GM23338 (cell line): ENCODE measurements around the gene RASA3. TPM values are rescaled to one million over a fixed set of nuclear protein-coding genes. Genes with fewer than 3 reads are reported as not detected.

Experiments used
- ATAC-seq: fragments of 200-7000 bp; cut with Tn5 transposase; 3 replicates; pipeline ENCODE4 v1.9.1; 2020
- DNase-seq: peaks from one replicate; pipeline ENCODE4 v3.0.0-alpha.2; 2015; ENCODE audit warnings: low spot score
- H2AFZ ChIP-seq: fragments of 200-600 bp; sonication (generic); 2 replicates; pipeline ENCODE4 v1.8.0; 2016; ENCODE audit warnings: antibody characterized with exemption, mild to moderate bottlenecking, moderate library complexity
- H3F3A ChIP-seq: fragments of 200-600 bp; sonication (generic); replicated peaks from 2 replicates; pipeline ENCODE4 v1.8.0; 2017; ENCODE audit warnings: antibody characterized with exemption, mixed run types, low read depth
- H3K27ac ChIP-seq: fragments of 200-600 bp; sonication (generic); 2 replicates; pipeline ENCODE4 v1.6.1; 2016; ENCODE audit warnings: low read depth
- H3K27me3 ChIP-seq: fragments of 200-600 bp; sonication (generic); 2 replicates; pipeline ENCODE4 v1.8.0; 2016; ENCODE audit warnings: mild to moderate bottlenecking, mixed run types, moderate library complexity; ENCODE audit not compliant: insufficient read depth
- H3K36me3 ChIP-seq: fragments of 200-600 bp; sonication (generic); 2 replicates; pipeline ENCODE4 v1.8.0; 2016; ENCODE audit warnings: mild to moderate bottlenecking; ENCODE audit not compliant: insufficient read depth
- H3K4me1 ChIP-seq: fragments of 200-600 bp; sonication (generic); 2 replicates; pipeline ENCODE4 v1.8.0; 2016; ENCODE audit warnings: mild to moderate bottlenecking, moderate library complexity; ENCODE audit not compliant: insufficient read depth
- H3K4me2 ChIP-seq: fragments of 200-600 bp; sonication (generic); 2 replicates; pipeline ENCODE4 v1.7.1; 2017; ENCODE audit warnings: mixed run types
- H3K4me3 ChIP-seq: fragments of 200-600 bp; sonication (generic); 2 replicates; pipeline ENCODE4 v1.6.1; 2016; ENCODE audit warnings: mixed run types
- H3K79me2 ChIP-seq: fragments of 200-600 bp; sonication (generic); replicated peaks from 2 replicates; pipeline ENCODE4 v1.8.0; 2017; ENCODE audit warnings: mild to moderate bottlenecking; ENCODE audit not compliant: insufficient read depth
- H3K9me2 ChIP-seq: fragments of 200-600 bp; sonication (generic); 2 replicates; pipeline ENCODE4 v1.8.0; 2017; ENCODE audit not compliant: insufficient read depth
- H4K20me1 ChIP-seq: fragments of 200-600 bp; sonication (generic); replicated peaks from 2 replicates; pipeline ENCODE4 v1.8.0; 2017; ENCODE audit warnings: mild to moderate bottlenecking; ENCODE audit not compliant: insufficient read depth
- H3K27ac Mint-ChIP-seq: 2 replicates; pipeline ENCODE4 v1.8.0; 2020; ENCODE audit warnings: inconsistent platforms, mild to moderate bottlenecking, moderate library complexity, mixed read lengths
- H3K27me3 Mint-ChIP-seq: 3 replicates; pipeline ENCODE4 v1.8.0; 2022; ENCODE audit warnings: low read depth, mild to moderate bottlenecking, moderate library complexity, mixed read lengths, inconsistent platforms; ENCODE audit not compliant: insufficient read depth, poor library complexity
- H3K36me3 Mint-ChIP-seq: 3 replicates; pipeline ENCODE4 v1.8.0; 2021; ENCODE audit warnings: low read depth, mild to moderate bottlenecking, inconsistent platforms, moderate library complexity, mixed read lengths
- H3K4me1 Mint-ChIP-seq: 3 replicates; pipeline ENCODE4 v1.8.0; 2020; ENCODE audit warnings: mild to moderate bottlenecking, inconsistent platforms, mixed read lengths
- H3K4me3 Mint-ChIP-seq: 3 replicates; pipeline ENCODE4 v1.8.0; 2021; ENCODE audit warnings: moderate library complexity, mild to moderate bottlenecking, inconsistent platforms, mixed read lengths
- H3K9me3 Mint-ChIP-seq: 3 replicates; pipeline ENCODE4 v1.8.0; 2020; ENCODE audit warnings: moderate library complexity, mild to moderate bottlenecking, inconsistent platforms, mixed read lengths
- CTCF ChIP-seq, 2 experiments: fragments of 200-600 bp in 1 of 2; sonication (generic) in 1 of 2; conservative IDR thresholded peaks; 2 replicates each; pipeline versions ENCODE4 v1.5.1 to v1.6.1; 2016 to 2017; ENCODE audit warnings: antibody characterized with exemption in 2 of 2, low read depth in 2 of 2, mild to moderate bottlenecking in 2 of 2, moderate library complexity in 1 of 2
- EZH2phosphoT487 ChIP-seq: fragments of 200-600 bp; sonication (generic); IDR thresholded peaks from one replicate; pipeline ENCODE4 v1.8.1; 2018; ENCODE audit warnings: antibody characterized with exemption; ENCODE audit not compliant: unreplicated experiment
- JUNB ChIP-seq: IDR thresholded peaks from one replicate; pipeline ENCODE4 v1.6.1; 2016; ENCODE audit warnings: antibody characterized with exemption; ENCODE audit not compliant: unreplicated experiment
- NANOG ChIP-seq: IDR thresholded peaks from 2 replicates; pipeline ENCODE4 v1.6.1; 2016; ENCODE audit warnings: antibody characterized with exemption, borderline replicate concordance
- POLR2AphosphoS5 ChIP-seq: IDR thresholded peaks from 2 replicates; pipeline ENCODE4 v1.6.1; 2016; ENCODE audit warnings: antibody characterized with exemption, low read depth
- ZNF114 ChIP-seq: fragments of 250-450 bp; sonication (Bioruptor Pico); IDR thresholded peaks from 2 replicates; pipeline ENCODE4 v1.5.0; 2020; ENCODE audit warnings: mild to moderate bottlenecking, moderate library complexity
- ZNF462 ChIP-seq: fragments of 250-450 bp; sonication (Bioruptor Pico); IDR thresholded peaks from 2 replicates; pipeline ENCODE4 v1.5.0; 2020; ENCODE audit warnings: mild to moderate bottlenecking, moderate library complexity
- long read RNA-seq: library from polyadenylated mRNA; unstranded; transcript quantifications from one replicate; pipeline ENCODE4 v2.0.0, GENCODE V29; 2020; ENCODE audit not compliant: unreplicated experiment
- polyA plus RNA-seq: library from polyadenylated mRNA; unstranded; fragments of >200 nt; fragmentation: Nextera tagmentation; extraction: Ambion mirVana; gene quantifications from 2 replicates; pipeline ENCODE4 v1.2.1, GENCODE V29; 2016
- total RNA-seq: library from RNA; depleted of rRNA; stranded (reverse); fragments of >200 nt; shearing (Covaris generic); gene quantifications from 2 replicates; pipeline ENCODE4 v1.2.3, GENCODE V29; 2014; rRNA removed

The RASA3 gene
- total RNA-seq (18.7 and 20.7 TPM in 2 replicates), polyA plus RNA-seq (11.2 and 11.7 TPM in 2 replicates)
- long read RNA-seq, full-length matches to known transcripts, result 2 of 3 reads
- long read RNA-seq, partial matches to known transcripts, result 1 of 3 reads
- long read RNA-seq, other reads (novel, unspliced or antisense), result 0 of 3 reads

- H3K27me3 Mint-ChIP-seq, result peaks cover 32% of the 10 kb centered on the region
- DNase-seq (peak; percentile 90), ATAC-seq (peak; percentile 86)
- peak within 1 kb of the TSS; percentile 96 for H3K4me2 ChIP-seq
- H3K79me2 ChIP-seq, result peaks cover 41% of the 10 kb centered on the region
- H2AFZ ChIP-seq, result no peak within 1 kb of the TSS; the same call in 1 of the 2 replicates
- H3K27ac Mint-ChIP-seq, result peak within 1 kb of the TSS; percentile 53; the same call in 1 of the 2 replicates
- no peak within 1 kb of the TSS for H3K27ac ChIP-seq
- no peak for TF ChIP-seq JUNB
- TF ChIP-seq POLR2AphosphoS5, result peak; percentile 58
- peaks cover 25% of the 10 kb centered on the region for H3K4me1 ChIP-seq
- peaks cover 5% of the 10 kb centered on the region for H4K20me1 ChIP-seq
- peaks cover 2% of the 10 kb centered on the region for H3K9me3 Mint-ChIP-seq
- peak within 1 kb of the TSS; percentile 97 for H3K4me3 Mint-ChIP-seq
- H3K9me2 ChIP-seq, result no peaks in the 10 kb centered on the region
- peaks cover 5% of the 10 kb centered on the region; the same call in 1 of the 2 replicates for H3K27me3 ChIP-seq
- peak within 1 kb of the TSS; percentile 92 for H3K4me3 ChIP-seq
- H3F3A ChIP-seq, result peaks cover 20% of the 10 kb centered on the region; the same call in 1 of the 2 replicates
- H3K4me1 Mint-ChIP-seq, result peaks cover 49% of the 10 kb centered on the region
- H3K36me3 ChIP-seq, result no peaks in the 10 kb centered on the region; the same call in 1 of the 2 replicates
- H3K36me3 Mint-ChIP-seq, result no peaks in the 10 kb centered on the region; the same call in 2 of the 3 replicates
These were observed at the start of gene RASA3 for GRCh38 chr13:114132419-114133121. RASA3 (minus strand) TSS chr13:114132623; CDS start chr13:114132489, 134 bp downstream.

GRCh38 chr13:114179087-114179658, 46.8 kb upstream of the RASA3 start, which contains the start of gene CFAP97D2:
CFAP97D2 (plus strand) TSS chr13:114179257; CDS start chr13:114179331, 74 bp downstream.
- no peaks in the 10 kb centered on the region for H3F3A ChIP-seq
- TF ChIP-seq EZH2phosphoT487 (no peak), CTCF (conservative IDR thresholded peaks at IDR 0.05; ENCODE audit: low read depth in 2 of 2) (no peak), ZNF114 (CRISPR knock-in tag) (no peak), NANOG (no peak), POLR2AphosphoS5 (no peak), ZNF462 (CRISPR knock-in tag) (no peak)

More at GRCh38 chr13:114179087-114179658, 46.8 kb upstream of the RASA3 start, which contains the start of gene CFAP97D2:
- no peak within 1 kb of the TSS for H3K4me3 Mint-ChIP-seq
- peak; percentile 32 for DNase-seq
- Histone ChIP-seq H3K4me3 (no peak within 1 kb of the TSS), H3K4me2 (no peak within 1 kb of the TSS), H3K9me2 (no peaks in the 10 kb centered on the region), H2AFZ (peak within 1 kb of the TSS; percentile 35; the same call in 1 of the 2 replicates), H3K27ac (no peak within 1 kb of the TSS), H3K27me3 (no peaks in the 10 kb centered on the region), H4K20me1 (no peaks in the 10 kb centered on the region), H3K79me2 (no peaks in the 10 kb centered on the region), H3K36me3 (no peaks in the 10 kb centered on the region), H3K4me1 (no peaks in the 10 kb centered on the region)
- peaks cover 7% of the 10 kb centered on the region for H3K27me3 Mint-ChIP-seq
- no peaks in the 10 kb centered on the region; the same call in 2 of the 3 replicates for H3K9me3 Mint-ChIP-seq
- peak; percentile 65 for ATAC-seq
- peaks cover 7% of the 10 kb centered on the region; the same call in 2 of the 3 replicates for H3K4me1 Mint-ChIP-seq
- H3K27ac Mint-ChIP-seq, result no peak within 1 kb of the TSS
- H3K36me3 Mint-ChIP-seq, result no peaks in the 10 kb centered on the region
